Measurements from ENCODE around the gene SLC10A3.

DNA sequence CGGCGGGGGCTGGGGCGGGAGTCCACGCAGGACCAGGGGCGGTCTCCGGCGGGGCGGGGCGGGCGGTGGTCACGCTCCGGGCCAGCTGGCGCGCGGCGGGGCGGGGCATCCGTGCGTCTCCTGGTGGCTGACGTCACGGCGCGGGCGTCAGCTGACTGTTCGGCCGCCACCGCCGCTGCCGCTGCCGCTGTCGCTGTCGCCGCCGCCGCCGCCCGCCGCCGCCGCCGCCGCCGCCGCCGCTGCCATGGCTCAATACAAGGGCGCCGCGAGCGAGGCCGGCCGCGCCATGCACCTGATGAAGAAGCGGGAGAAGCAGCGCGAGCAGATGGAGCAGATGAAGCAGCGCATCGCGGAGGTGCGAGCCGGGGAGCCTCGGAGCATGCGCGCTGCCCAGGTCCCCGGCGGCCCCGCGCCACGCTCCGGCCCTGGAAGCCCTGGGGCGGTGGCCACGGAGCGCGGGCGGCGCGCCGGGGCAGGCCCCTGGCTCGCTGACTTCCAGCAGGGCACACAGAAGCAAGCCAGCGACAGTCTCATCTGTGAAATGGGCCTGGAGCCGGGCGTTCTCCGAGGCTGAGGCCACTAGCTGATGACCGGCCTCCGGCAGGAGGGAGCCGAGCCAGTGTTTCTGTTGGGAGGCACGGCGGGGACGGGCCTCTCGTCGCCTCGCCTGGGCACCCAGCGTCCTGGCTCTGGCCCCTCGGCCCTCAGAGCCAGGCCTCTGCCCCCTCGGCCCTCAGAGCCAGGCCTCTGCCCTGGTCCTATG is 46.3 kb downstream of the SLC10A3 start, which contains the start of gene FAM50A:
- TF ChIP-seq EP300 (IDR thresholded peaks at IDR 0.05; ENCODE audit: borderline replicate concordance) (no peak), CREB1 (IDR thresholded peaks at IDR 0.05; ENCODE audit: low read depth) (no peak), TEAD4 (IDR thresholded peaks at IDR 0.05) (no peak), CEBPB (IDR thresholded peaks at IDR 0.05) (no peak), YY1 (IDR thresholded peaks at IDR 0.05; ENCODE audit: low read depth) (no peak), TCF12 (IDR thresholded peaks at IDR 0.05; ENCODE audit: low read depth) (no peak), RAD21 (IDR thresholded peaks at IDR 0.05; ENCODE audit: low read depth) (no peak), MAX (IDR thresholded peaks at IDR 0.05) (peak; percentile 42), TAF1 (IDR thresholded peaks at IDR 0.05; ENCODE audit: low read depth) (no peak)
- TF ChIP-seq, protein P1, sequence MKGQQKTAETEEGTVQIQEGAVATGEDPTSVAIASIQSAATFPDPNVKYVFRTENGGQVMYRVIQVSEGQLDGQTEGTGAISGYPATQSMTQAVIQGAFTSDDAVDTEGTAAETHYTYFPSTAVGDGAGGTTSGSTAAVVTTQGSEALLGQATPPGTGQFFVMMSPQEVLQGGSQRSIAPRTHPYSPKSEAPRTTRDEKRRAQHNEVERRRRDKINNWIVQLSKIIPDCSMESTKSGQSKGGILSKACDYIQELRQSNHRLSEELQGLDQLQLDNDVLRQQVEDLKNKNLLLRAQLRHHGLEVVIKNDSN (IDR thresholded peaks at IDR 0.05), result peak; percentile 78

Data from Ishikawa (cell line).